Germinal center (tissue), 1 donor: ENCODE results near the gene PANX2.
"Not testable (repeated sequence)": the region's sequence is repeated elsewhere in the genome, so short reads cannot be mapped to it uniquely, and the experiment has no call there.

Experiments used
- DNase-seq: peaks from one replicate; pipeline ENCODE4 v3.0.0; 2012; ENCODE audit warnings: mixed read lengths, low spot score

Gene PANX2

DNA sequence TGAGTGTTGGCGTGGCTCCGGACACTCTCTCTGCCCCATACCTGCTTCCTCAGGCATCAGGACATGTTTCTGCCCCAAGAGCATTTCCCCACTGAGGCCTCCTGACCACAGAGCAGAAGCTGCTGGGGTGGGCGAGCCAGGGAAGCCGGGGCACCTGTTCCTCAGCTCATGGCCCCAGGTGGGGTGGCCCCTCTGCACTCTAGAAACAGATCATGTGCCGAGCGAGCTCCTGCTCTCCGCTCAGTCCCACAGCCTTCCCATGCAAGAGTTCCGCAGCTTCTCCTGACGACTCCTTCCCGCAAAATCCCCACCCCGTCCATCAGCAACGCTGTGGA, 22.4 kb upstream of the PANX2 start:
- DNase-seq, result no peak

DNA sequence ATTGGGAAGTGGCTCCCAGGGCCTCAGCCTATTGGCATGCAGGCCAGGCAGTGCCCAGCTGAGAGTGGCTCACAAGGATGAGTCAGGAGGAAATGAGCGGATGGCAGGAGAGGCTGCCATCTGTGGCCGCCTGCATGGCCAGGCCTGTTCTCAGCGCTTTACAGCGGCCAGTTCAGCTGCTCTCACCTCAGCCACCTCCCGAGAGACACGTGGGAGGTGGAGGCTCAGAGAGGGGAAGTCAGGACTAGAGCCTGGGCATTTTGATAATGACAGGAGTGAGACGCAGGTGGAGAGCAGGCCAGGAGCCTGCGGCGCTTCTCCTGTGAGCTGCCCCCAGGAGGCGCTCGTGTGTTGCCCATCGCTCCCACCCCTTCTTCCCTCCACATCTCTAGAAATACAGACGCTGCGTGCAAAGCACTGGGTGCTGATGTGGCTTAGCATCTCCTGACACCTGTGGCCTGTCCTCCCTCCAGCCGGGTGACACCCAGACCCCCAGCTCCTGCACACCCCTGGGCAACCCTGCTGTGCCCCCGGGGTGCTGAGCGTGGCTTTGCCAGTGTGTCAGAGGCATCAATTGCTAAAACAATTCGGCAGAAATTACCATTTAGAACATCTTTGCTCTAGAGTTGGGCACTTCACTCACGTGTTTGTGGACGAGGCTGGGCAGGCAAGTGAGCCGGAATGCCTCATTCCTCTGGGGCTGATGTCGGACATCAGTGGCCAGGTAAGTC, 21.4 kb upstream of the PANX2 start:
- peak; percentile 93 for DNase-seq

DNA sequence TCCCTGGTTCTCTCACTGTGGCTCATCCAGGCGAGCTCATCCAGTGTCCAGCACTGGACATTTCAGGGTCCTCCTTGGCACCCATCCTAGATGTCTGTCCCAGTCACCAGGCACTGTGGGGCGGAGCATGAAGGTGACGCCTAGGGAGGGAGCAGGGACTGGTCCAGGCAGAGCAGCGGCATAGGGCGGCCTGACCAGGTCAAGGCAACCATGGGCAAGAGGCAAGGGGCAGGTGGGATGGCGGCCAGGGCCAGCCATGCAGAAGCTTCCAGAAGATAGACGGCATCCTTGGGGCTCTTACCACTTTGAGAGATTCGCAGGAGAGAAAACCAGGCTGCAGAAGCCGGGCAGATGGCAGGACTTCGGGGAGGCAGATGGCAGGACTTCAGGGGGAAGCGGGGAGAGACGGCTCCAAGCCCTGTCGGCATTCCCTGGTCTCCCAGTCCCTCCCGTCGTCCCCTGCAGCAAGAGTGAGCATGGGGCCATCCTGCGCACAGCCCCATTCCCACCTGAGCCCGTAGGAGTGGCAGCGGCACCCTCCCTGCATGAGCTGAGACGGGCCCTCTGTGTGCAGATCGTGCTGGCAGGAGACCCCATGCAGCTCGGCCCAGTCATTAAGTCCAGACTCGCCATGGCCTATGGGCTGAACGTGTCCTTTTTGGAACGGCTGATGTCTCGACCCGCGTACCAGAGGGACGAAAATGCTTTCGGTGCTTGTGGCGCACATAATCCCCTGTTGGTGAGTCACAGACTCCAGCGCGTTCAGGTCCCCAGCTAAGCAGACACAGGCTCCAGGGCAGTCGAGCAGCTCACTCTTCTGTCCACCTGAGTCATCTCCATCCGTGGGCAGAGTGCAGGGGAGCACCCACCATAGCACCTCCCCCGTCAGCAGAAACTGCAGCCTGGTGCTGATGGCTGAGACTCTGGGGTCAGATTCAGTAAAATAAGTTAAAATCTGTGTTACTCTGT, 20.1 kb upstream of the PANX2 start:
- no peak for DNase-seq

- no peak for DNase-seq
Measured at GRCh38 chr22:50151571-50152537, 18.7 kb upstream of the PANX2 start.

DNA sequence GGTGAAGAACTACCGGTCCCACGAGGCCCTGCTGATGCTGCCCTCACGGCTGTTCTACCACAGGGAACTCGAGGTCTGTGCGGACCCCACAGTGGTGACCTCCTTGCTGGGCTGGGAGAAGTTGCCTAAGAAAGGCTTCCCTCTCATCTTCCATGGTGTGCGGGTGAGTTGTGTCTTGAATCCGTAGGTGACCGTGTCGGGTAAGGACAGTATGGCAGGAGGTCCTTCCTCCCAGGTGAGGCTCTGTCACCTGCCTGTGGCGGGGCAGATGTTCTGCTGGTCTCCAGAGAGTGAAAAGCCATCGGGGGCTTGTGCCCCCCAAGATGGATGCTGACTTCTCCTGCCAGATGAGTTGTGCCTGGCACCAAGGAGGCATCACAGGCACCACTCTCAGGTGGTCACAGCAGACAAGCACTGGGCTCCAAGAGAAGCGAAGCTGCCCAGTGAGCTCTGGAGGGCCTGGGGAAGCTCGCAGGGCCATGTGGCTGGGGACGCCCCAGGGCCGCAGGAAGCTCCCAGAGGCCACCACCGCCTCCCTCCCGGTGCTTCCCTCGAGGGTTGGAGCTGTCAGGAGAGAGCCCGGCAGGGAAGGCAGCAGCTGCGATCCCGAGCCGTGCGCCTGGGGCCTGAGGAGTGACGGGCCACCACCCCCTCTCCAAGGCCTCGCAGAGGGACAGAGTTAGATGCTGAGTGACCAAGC, 17.3 kb upstream of the PANX2 start:
- DNase-seq, result no peak

- no peak for DNase-seq
Measured at GRCh38 chr22:50153756-50154140, 16.8 kb upstream of the PANX2 start.

DNA sequence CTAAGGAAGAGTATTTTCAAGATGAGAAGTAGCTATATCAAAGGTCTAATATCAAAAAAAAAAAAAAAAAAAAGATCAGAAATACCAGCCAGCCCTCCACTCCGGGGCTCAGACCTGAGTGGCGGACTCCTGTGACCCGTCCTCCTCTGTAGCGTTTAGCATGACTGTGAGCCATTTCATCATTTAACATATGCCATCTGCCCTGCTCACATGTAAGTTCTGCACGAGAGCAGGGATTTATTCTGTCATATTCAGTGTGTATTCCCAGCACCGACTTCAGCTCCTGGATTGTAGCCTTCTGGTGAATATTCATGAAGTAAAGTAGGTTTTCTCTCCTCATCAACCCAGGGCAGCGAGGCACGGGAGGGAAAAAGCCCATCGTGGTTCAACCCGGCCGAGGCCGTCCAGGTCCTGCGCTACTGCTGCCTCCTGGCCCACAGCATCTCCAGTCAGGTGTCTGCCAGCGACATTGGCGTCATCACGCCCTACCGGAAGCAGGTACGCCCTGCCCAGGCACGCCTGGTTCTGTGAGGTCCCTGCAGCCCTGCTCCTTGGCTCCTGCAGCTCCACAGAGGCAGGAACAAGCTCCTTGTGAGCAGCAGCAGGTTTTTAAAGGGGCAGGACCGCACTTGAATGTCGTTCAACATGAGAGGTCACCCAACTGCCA, 12.7 kb upstream of the PANX2 start:
- no peak for DNase-seq

DNA sequence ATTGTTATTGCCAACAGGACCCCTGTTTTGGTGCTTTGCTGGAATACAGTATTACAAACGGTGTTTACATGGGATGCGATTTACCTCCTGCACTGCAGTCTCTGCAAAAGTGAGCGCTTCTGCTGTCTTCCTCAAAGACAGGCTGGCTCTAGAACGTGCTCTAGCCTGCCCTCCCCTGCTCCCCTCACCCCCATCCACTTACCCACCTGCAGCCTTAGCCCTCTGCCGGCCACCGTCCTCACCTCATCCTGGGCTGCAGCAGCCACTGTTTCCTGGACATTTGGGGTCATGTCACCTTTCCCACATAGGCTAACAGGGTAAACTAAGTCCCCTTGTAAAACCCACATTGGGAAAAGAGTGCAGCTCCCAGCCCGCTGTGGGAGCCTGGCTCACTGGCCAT, 9.6 kb upstream of the PANX2 start:
- DNase-seq, result no peak

DNA sequence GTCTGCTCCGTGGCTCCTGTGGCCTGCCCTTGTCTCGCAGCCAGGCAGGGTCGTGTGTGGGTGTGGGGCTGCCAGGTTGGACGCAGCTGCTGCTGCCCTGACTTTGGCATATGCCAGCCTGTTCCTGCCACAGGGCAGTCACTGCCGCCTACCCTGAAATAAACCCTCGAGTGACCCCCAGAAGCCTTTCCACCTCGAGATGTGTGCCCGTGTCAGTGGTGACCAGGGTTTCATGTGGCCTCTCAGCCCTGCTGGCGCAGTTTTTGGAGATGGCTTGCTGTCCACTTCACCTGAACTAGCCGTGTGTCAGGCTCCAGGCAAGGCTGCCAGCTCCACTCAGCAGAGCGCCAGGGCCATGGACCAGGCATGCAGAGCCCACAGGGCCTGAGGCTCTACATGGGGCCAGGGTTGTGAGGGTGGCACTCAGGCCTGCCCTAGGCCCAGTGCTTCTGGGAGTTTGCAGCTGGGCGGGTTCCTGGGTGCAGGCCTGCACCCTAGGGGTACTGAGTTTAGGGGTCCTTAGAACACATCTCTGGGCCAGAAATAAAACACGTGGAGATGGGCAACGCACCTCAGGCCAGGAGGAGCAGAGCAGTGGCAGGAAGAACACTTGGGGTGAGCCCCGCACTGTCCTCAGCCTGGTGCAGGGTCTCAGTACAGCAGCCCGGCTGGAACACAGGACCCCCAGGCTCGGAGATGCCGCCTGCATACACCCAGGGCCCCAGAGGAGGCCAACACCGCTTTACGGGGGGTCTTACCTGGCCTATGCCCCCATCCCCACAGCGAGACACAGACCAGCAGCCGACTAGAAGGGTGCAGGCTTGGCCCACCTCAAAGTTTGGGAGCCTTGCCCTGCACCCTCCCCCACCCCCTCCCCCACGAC, 8.8 kb upstream of the PANX2 start:
- no peak for DNase-seq

- no peak for DNase-seq
Measured at GRCh38 chr22:50162391-50162956, 8.1 kb upstream of the PANX2 start.

- DNase-seq, result no peak
Measured at GRCh38 chr22:50165436-50166123, 5.0 kb upstream of the PANX2 start.

GRCh38 chr22:50167689-50168489, 2.6 kb upstream of the PANX2 start:
- DNase-seq, result no peak

- not testable (repeated sequence) for DNase-seq
Measured at GRCh38 chr22:50168490-50169180, 1.9 kb upstream of the PANX2 start.

GRCh38 chr22:50169181-50169759, 1.3 kb upstream of the PANX2 start:
- DNase-seq, result no peak

- DNase-seq, result no peak
Measured at GRCh38 chr22:50169774-50170341, 673 bp upstream of the PANX2 start.

- DNase-seq, result no peak
Measured at GRCh38 chr22:50171319-50171964, 911 bp downstream of the PANX2 start.
